SK-N-SH treated with all-trans-retinoic acid at 6 μM for 48 hours (cell line): Measurements from ENCODE around the gene CTTN.
A peak's percentile ranks its signal among the peaks of the same experiment; 100 is the strongest.

Experiments used
- ATAC-seq: fragments of 200-7000 bp; cut with Tn5 transposase; 3 replicates; pipeline ENCODE4 v1.9.1; 2020; ENCODE audit warnings: mild to moderate bottlenecking, moderate library complexity
- ARNTL ChIP-seq: fragments of 450-650 bp; formaldehyde crosslinking; IDR thresholded peaks from 2 replicates; pipeline ENCODE4 v1.5.0; 2020; ENCODE audit warnings: low read depth, mild to moderate bottlenecking, moderate library complexity, borderline replicate concordance
- BACH2 ChIP-seq: fragments of 250-450 bp; sonication (Bioruptor Pico); IDR thresholded peaks from 2 replicates; pipeline ENCODE4 v1.9.0; 2021; ENCODE audit warnings: mild to moderate bottlenecking, borderline replicate concordance
- CREB5 ChIP-seq: fragments of 250-450 bp; sonication (Bioruptor Pico); IDR thresholded peaks from 2 replicates; pipeline ENCODE4 v1.5.1; 2020; ENCODE audit warnings: low read depth, mild to moderate bottlenecking, moderate library complexity
- CSDC2 ChIP-seq: fragments of 250-450 bp; sonication (Bioruptor Pico); IDR thresholded peaks from 2 replicates; pipeline ENCODE4 v1.5.0; 2020; ENCODE audit warnings: mild to moderate bottlenecking, moderate library complexity
- CSRNP3 ChIP-seq: fragments of 250-450 bp; sonication (Bioruptor Pico); IDR thresholded peaks from 2 replicates; pipeline ENCODE4 v1.5.1; 2021; ENCODE audit warnings: mild to moderate bottlenecking, moderate library complexity
- ESRRG ChIP-seq: fragments of 250-450 bp; sonication (Bioruptor Pico); IDR thresholded peaks from 2 replicates; pipeline ENCODE4 v1.6.1; 2021; ENCODE audit warnings: mild to moderate bottlenecking
- GLIS3 ChIP-seq: fragments of 250-450 bp; sonication (Bioruptor Pico); IDR thresholded peaks from 2 replicates; pipeline ENCODE4 v1.5.0; 2020; ENCODE audit warnings: mild to moderate bottlenecking, moderate library complexity
- ISL1 ChIP-seq: fragments of 250-450 bp; sonication (Bioruptor Pico); IDR thresholded peaks from 2 replicates; pipeline ENCODE4 v2.1.2; 2022; ENCODE audit warnings: mild to moderate bottlenecking, moderate library complexity
- PATZ1 ChIP-seq: fragments of 250-450 bp; sonication (Bioruptor Pico); IDR thresholded peaks from 2 replicates; pipeline ENCODE4 v1.8.0; 2020; ENCODE audit warnings: mild to moderate bottlenecking, moderate library complexity, borderline replicate concordance
- POU6F1 ChIP-seq: fragments of 250-450 bp; sonication (Bioruptor Pico); IDR thresholded peaks from 2 replicates; pipeline ENCODE4 v1.8.0; 2021; ENCODE audit warnings: low read depth, mild to moderate bottlenecking, moderate library complexity, borderline replicate concordance
- PPARA ChIP-seq: fragments of 250-450 bp; sonication (Bioruptor Pico); IDR thresholded peaks from 2 replicates; pipeline ENCODE4 v1.5.0; 2020; ENCODE audit warnings: mild to moderate bottlenecking, borderline replicate concordance
- SNAI2 ChIP-seq: fragments of 250-450 bp; sonication (Bioruptor Pico); IDR thresholded peaks from 2 replicates; pipeline ENCODE4 v1.5.0; 2020; ENCODE audit warnings: mild to moderate bottlenecking, moderate library complexity
- TCF4 ChIP-seq: fragments of 250-450 bp; sonication (Bioruptor Pico); IDR thresholded peaks from 2 replicates; pipeline ENCODE4 v1.8.0; 2021; ENCODE audit warnings: mild to moderate bottlenecking, moderate library complexity, borderline replicate concordance
- TSHZ2 ChIP-seq: fragments of 250-450 bp; sonication (Bioruptor Pico); IDR thresholded peaks from 2 replicates; pipeline ENCODE4 v1.5.0; 2020; ENCODE audit warnings: mild to moderate bottlenecking, moderate library complexity
- ZC3H10 ChIP-seq: fragments of 250-450 bp; sonication (Bioruptor Pico); IDR thresholded peaks from 2 replicates; pipeline ENCODE4 v1.5.1; 2021; ENCODE audit warnings: mild to moderate bottlenecking, moderate library complexity
- ZFP3 ChIP-seq: fragments of 250-450 bp; sonication (Bioruptor Pico); IDR thresholded peaks from 2 replicates; pipeline ENCODE4 v1.5.0; 2020; ENCODE audit warnings: mild to moderate bottlenecking, moderate library complexity
- ZNF565 ChIP-seq: fragments of 450-650 bp; formaldehyde crosslinking; conservative IDR thresholded peaks from 2 replicates; pipeline ENCODE4 v1.5.0; 2020; ENCODE audit warnings: low read depth, mild to moderate bottlenecking, moderate library complexity
- ZNF70 ChIP-seq: fragments of 450-650 bp; formaldehyde crosslinking; IDR thresholded peaks from 2 replicates; pipeline ENCODE4 v1.5.0; 2020; ENCODE audit warnings: mild to moderate bottlenecking, moderate library complexity
- ZNF8 ChIP-seq: fragments of 450-650 bp; formaldehyde crosslinking; IDR thresholded peaks from 2 replicates; pipeline ENCODE4 v1.5.0; 2020; ENCODE audit warnings: mild to moderate bottlenecking, moderate library complexity

Gene CTTN

DNA sequence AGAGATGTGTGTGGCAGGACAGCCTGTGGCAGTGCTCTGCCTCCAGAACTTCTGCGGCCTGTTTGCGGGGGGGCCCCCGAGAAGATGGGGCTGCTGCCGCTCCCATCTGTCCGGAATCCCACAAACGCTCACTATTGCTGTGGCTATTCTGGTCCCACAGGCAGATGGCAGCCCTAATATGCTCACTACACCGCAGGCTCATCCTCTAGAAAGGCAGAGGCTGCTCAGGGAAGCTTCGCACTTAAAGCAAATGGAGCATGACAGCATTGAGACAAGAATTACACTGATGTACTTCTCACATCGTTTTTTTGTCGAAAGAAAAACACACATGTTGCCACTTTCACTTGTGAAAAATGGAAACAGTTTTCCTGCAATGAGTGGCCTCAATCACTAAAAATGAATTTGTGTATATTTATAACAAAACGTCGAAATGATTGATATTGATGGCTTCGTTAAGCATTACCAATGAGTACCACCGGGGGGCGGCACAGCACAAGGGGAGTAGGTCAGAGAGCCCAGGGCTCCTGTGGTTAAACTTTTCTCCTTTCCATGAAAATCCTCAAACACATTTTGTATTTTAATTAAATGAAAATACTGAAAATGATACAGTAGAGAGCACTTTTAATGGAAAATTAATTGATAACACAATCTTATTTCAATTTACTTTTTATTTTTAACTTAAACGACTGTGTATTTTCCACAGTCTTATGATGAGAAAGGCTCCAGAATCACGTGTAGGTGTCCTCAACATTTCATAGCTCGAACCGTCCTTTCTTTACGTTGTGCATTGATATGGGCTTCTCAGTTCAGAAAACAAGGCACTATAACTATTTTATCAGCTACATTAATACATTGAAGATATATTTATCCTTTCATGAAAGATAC lies 69.1 kb downstream of the CTTN start:
- TF ChIP-seq ISL1 (CRISPR knock-in tag) (no peak), BACH2 (no peak), SNAI2 (no peak), CSRNP3 (CRISPR knock-in tag) (no peak), POU6F1 (no peak), GLIS3 (CRISPR knock-in tag) (no peak), PPARA (no peak), CSDC2 (CRISPR knock-in tag) (no peak), PATZ1 (CRISPR knock-in tag) (no peak), ARNTL (CRISPR knock-in tag) (no peak), TSHZ2 (CRISPR knock-in tag) (no peak), ZC3H10 (CRISPR knock-in tag) (no peak), ZNF70 (CRISPR knock-in tag) (no peak), TCF4 (CRISPR knock-in tag) (no peak), ZNF565 (no peak), ZFP3 (CRISPR knock-in tag) (no peak), CREB5 (no peak), ZNF8 (CRISPR knock-in tag) (no peak)

DNA sequence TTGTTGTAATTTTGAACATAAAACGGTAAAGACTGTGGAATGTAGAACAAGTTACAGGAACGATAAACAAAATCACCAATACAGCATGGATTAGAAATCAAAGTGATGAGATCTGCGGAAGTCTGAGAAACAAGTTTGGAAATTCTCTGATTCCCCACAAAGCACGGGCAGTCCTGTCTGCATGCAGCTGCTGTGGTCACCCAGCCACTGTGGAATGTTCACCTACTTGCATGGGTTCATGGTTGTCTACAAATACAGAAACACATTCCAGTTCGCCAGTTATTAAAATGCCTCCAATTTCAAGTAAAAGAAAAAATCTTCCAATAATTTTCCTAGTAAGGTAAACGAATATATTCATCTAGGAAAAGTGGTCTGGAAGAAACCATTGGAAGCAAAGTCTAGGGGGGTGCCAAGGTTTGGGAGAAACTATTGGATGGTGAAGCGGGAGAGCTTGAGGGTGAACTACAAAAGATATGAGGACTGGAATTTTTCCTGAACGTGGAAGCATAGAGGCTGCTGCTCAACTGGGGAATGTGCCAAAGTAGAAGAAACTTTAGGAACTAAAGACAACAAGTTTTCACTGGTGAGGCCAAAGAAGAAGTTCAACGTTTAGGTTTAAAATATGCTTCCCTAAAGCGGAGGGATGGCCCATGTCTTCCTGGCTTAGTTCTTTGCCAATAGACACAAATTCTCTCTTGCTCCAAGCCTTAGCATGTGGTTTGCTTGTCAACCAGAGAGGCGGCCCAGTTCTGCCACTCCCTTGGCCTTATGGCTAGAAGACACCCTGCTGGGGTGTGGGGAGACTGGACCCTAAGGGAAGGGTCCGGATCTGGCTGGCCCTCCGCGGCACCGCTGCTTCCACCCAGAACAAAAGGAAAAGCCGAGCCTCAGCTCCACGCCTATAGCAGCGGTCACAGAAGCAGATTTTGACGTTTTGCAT lies 70.2 kb downstream of the CTTN start:
- ATAC-seq: no peak
- no peak for TF ChIP-seq ISL1 (CRISPR knock-in tag)
- TF ChIP-seq GLIS3 (CRISPR knock-in tag): no peak

More for the DNA sequence above, 69.1 kb downstream of the CTTN start:
- 0 out of 3 replicates have a peak, but pooled peaks have one; percentile 37 for ATAC-seq

GRCh38 chr11:70470127-70470526 lies 71.8 kb downstream of the CTTN start:
- no peak for TF ChIP-seq POU6F1
- no peak for TF ChIP-seq TSHZ2 (CRISPR knock-in tag)
- no peak for TF ChIP-seq ESRRG (CRISPR knock-in tag)
- no peak for ATAC-seq
